Measurements from ENCODE around the gene BCHE.

The BCHE gene

DNA sequence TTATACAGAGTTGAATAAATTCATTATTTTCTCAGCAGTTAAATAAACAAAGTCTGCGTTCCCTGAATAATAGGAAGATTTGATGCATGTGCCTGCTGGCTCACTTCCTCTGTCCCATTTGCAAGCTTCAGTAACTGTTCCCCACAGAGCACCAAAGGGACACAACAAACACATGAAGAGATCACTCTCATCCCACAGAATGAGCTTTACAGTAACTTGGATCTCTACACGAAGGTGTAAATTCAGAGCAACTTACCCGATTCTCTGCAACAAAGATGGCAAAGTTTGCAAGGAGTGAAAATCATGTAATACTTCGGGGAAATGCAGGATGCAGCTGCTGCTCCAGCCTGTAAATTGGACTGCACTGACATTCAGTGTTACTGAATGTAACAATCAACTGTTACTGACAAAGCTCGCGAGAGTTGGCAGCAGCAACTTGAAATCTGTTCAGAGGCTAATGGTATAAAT, at the start of gene BCHE:
TSS of gene BCHE (minus strand) at position 366 of the 468 bp plus-strand sequence. CDS start 6,390 bp downstream, outside the sequence.
- H3K4me3 ChIP-seq (ENCODE audit: low read depth, low read length), result peak within 1 kb of the TSS; percentile 51
- peak; percentile 78 for DNase-seq (ENCODE audit: low read depth)

DNA sequence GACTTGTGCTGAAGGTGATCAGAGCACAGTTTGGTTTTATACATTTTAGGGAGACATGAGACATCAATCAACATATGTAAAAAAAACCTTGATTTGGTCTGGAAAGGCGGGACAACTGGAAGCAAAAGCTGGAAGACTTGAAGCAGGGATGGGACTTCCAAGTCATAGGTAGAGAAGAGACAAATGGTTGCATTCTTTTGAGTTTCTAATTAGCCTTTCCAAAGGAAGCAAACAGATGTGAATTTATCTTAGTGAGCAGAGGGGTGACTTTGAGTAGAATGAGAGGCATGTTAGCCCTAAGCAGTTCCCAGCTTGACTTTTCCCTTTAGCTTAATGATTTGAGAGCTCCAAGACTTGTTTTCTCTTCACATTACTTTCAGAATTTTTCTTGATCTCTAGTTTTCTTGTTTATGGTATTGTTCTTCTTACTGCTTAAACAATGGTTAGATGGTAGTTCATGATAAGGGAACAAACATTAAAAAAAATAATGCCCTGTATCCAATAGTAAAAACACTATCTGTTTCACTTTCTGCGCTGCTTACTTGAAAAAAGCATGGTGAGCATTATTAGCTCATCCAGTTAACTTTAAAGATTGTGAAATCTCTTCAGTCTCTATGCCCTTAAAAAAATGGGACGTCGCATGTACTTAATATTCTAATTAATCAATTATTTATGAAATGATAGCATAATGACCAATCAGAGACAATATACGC, 48.5 kb upstream of the BCHE start:
- H3K4me3 ChIP-seq (ENCODE audit: low read depth, low read length), result no peak overlapping the region
- no peak for DNase-seq (ENCODE audit: low read depth)
- TF ChIP-seq, protein P1, sequence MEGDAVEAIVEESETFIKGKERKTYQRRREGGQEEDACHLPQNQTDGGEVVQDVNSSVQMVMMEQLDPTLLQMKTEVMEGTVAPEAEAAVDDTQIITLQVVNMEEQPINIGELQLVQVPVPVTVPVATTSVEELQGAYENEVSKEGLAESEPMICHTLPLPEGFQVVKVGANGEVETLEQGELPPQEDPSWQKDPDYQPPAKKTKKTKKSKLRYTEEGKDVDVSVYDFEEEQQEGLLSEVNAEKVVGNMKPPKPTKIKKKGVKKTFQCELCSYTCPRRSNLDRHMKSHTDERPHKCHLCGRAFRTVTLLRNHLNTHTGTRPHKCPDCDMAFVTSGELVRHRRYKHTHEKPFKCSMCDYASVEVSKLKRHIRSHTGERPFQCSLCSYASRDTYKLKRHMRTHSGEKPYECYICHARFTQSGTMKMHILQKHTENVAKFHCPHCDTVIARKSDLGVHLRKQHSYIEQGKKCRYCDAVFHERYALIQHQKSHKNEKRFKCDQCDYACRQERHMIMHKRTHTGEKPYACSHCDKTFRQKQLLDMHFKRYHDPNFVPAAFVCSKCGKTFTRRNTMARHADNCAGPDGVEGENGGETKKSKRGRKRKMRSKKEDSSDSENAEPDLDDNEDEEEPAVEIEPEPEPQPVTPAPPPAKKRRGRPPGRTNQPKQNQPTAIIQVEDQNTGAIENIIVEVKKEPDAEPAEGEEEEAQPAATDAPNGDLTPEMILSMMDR (conservative IDR thresholded peaks at IDR 0.05; ENCODE audit: low read depth, low read length), result no peak

More for the DNA sequence above, at the start of gene BCHE:
- TF ChIP-seq, protein P1 (conservative IDR thresholded peaks at IDR 0.05; ENCODE audit: low read depth, low read length), result no peak

DNA sequence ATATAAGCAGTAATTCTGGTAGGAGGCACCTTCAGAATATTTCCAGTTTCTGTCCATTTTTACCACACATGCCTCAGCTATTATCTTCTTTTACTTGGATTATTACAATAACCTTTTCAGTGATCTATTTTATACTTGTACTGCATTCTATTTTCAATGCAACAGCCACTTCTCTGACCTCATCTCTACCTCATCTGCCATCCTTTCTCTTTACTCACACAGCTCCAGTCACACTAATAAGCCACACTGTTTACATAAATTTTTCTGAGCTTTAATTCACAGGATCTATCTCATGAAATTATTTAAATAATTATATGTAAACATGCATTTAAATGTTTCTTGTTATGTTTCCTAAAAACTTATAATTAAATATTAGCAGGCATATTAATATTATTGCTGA, 47.3 kb upstream of the BCHE start:
- DNase-seq (ENCODE audit: low read depth), result no peak
- H3K4me3 ChIP-seq (ENCODE audit: low read depth, low read length), result no peak overlapping the region
- TF ChIP-seq, protein P1 (conservative IDR thresholded peaks at IDR 0.05; ENCODE audit: low read depth, low read length), result no peak

DNA sequence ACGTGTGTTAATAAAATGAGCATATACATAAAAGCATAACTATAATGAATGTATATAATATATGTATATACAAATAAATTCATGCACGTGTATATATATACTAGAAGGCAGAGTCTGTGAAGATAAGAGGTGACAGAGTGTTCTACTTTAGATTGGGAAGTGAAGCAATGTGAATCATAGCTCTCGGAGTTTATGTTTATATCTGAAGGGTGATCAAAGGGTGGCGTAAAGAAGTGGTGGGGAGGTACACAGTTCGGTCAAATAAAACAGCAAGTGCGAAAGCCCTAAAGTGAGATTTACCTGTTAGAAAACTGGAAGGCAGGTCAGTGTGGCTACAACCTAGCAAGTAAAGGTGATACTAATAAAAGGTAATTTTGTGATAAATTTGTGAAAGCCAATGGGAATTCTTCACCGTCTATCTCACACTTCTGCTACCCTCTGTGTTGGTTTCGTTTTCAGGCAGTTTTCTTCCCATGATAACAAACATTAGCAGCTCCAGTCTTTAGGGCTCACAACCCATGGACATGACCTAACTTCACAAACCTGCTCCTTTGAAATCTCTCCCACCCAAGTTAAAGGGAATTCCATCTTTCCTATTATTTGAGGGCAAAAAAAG, 46.7 kb upstream of the BCHE start:
- DNase-seq (ENCODE audit: low read depth), result no peak
- TF ChIP-seq, protein P1 (conservative IDR thresholded peaks at IDR 0.05; ENCODE audit: low read depth, low read length), result no peak
- no peak overlapping the region for H3K4me3 ChIP-seq (ENCODE audit: low read depth, low read length)

DNA sequence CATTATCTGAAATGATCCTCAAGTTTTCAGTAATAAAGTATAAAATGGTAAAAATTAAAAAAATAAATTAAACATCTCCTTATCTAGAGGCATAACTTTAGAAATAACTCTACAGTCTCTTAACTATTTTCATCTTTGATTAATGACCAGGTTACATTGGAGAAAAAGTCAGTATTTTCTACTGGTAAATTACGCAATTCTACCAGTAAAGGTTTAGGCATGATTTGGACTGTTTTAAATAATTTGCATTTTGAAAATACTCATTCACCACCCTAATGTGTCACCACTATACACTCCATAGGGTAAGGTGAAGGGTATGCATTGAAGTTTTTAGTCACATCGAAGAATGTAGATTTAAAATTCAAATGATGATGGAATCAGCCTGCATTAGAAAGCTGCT, 45.9 kb upstream of the BCHE start:
- TF ChIP-seq, protein P1 (conservative IDR thresholded peaks at IDR 0.05; ENCODE audit: low read depth, low read length), result no peak
- H3K4me3 ChIP-seq (ENCODE audit: low read depth, low read length), result no peak overlapping the region
- no peak for DNase-seq (ENCODE audit: low read depth)

DNA sequence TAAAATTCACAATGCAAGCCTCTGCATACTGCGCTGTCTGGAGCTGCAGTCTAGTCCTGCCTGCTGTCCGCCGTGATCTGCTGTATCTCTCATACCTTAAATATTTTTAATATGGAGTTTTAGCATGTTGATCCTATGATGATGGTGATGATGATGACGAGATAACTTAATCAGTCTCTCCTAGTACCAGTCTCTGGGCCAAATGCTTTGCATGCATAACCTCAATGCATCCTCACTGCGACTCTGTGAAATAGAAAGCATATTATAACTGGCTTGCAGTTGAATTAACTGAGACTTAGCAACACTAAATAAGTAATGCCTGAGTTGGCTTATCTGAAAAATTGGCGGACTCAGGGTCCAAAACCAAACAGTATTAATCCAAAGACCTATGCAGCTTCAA, 38.4 kb upstream of the BCHE start:
- H3K4me3 ChIP-seq (ENCODE audit: low read depth, low read length), result no peak overlapping the region
- no peak for DNase-seq (ENCODE audit: low read depth)
- TF ChIP-seq, protein P1 (conservative IDR thresholded peaks at IDR 0.05; ENCODE audit: low read depth, low read length), result no peak

Measured in choroid plexus epithelial cell (primary cell).